ENCODE results near the gene RNF138. TPM values are rescaled to one million over a fixed set of nuclear protein-coding genes. Genes with fewer than 3 reads are reported as not detected.
"Not testable (repeated sequence)": the region's sequence is repeated elsewhere in the genome, so short reads cannot be mapped to it uniquely, and the experiment has no call there.

Gene RNF138
- total RNA-seq, 1 donor from 2014 or later: 19.1 TPM

DNA sequence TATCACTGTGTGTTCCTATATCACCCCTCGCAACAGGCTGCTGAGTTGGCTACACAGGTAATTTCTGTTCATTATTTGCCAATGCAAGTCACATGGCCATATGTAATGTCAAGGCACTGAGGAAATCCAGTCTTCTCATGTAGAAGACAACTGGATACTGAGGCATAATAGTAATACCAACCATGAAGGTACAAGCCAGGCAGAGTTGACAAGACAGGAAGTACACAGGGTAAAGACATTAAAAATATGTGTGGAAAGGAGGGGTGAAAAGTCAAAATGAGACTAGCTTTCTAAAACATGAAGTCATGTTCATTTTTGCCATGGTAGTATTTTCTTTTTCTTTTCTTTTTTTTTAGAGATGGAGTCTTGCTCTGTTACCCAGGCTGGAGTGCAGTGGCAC lies 17.5 kb upstream of the RNF138 start:
- Mint-ChIP-seq H3K4me3 (ENCODE audit: unreplicated experiment) (no peak overlapping the region), H3K9me3 (ENCODE audit: unreplicated experiment) (no peaks in the 10 kb centered on the region), H3K27me3 (ENCODE audit: unreplicated experiment) (peaks cover 2% of the 10 kb centered on the region), H3K4me1 (ENCODE audit: unreplicated experiment) (no peaks in the 10 kb centered on the region), H3K27ac (ENCODE audit: unreplicated experiment) (no peak overlapping the region), H3K36me3 (ENCODE audit: unreplicated experiment) (no peaks in the 10 kb centered on the region)
- TF ChIP-seq, protein P1, sequence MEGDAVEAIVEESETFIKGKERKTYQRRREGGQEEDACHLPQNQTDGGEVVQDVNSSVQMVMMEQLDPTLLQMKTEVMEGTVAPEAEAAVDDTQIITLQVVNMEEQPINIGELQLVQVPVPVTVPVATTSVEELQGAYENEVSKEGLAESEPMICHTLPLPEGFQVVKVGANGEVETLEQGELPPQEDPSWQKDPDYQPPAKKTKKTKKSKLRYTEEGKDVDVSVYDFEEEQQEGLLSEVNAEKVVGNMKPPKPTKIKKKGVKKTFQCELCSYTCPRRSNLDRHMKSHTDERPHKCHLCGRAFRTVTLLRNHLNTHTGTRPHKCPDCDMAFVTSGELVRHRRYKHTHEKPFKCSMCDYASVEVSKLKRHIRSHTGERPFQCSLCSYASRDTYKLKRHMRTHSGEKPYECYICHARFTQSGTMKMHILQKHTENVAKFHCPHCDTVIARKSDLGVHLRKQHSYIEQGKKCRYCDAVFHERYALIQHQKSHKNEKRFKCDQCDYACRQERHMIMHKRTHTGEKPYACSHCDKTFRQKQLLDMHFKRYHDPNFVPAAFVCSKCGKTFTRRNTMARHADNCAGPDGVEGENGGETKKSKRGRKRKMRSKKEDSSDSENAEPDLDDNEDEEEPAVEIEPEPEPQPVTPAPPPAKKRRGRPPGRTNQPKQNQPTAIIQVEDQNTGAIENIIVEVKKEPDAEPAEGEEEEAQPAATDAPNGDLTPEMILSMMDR (IDR thresholded peaks at IDR 0.05): no peak
- no peak for DNase-seq (ENCODE audit: extremely low spot score, unreplicated experiment)

DNA sequence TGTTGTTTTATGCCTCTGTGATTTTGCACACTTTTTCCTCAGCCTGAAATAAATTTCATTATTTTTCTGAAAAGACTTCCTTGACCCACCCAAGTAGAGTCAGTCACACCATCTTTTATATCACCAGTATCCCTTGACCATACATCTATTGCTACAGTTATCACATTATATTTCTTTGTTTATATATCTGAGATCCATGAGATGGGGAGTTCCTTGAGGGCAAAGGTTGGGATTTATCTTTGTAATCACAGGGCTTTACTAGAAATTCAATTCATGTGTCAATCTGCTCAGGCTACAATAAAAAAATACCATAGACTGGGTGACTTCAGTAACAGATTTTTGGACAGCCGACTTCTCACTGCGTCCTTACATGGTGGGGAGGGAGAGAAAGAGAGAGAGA lies 12.8 kb upstream of the RNF138 start:
- Mint-ChIP-seq H3K27me3 (ENCODE audit: unreplicated experiment) (peaks cover 19% of the 10 kb centered on the region), H3K4me3 (ENCODE audit: unreplicated experiment) (no peak overlapping the region), H3K9me3 (ENCODE audit: unreplicated experiment) (no peaks in the 10 kb centered on the region), H3K4me1 (ENCODE audit: unreplicated experiment) (no peaks in the 10 kb centered on the region), H3K36me3 (ENCODE audit: unreplicated experiment) (no peaks in the 10 kb centered on the region), H3K27ac (ENCODE audit: unreplicated experiment) (no peak overlapping the region)
- no peak for DNase-seq (ENCODE audit: extremely low spot score, unreplicated experiment)
- TF ChIP-seq, protein P1 (IDR thresholded peaks at IDR 0.05): no peak

DNA sequence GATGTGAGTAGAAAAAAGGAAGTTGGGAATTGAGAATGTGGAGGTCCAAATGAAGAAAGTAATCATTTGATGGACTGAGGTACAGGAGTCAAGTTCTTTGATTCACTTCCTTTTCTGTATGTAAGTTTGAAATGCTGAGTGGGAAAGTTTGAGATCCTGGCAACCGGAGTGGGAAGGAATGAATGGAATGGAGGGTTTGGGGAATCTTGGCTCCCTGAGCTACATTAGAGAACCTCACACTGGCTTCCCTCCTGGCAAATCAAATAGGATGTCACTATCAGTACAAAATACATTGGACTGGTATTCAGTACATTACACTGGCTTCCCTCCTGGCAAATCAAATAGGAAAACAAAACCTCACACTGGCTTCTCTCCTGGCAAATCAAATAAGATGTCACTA lies 9.8 kb upstream of the RNF138 start:
- Mint-ChIP-seq H3K9me3 (ENCODE audit: unreplicated experiment) (no peaks in the 10 kb centered on the region), H3K4me1 (ENCODE audit: unreplicated experiment) (peaks cover 9% of the 10 kb centered on the region), H3K4me3 (ENCODE audit: unreplicated experiment) (no peak overlapping the region), H3K36me3 (ENCODE audit: unreplicated experiment) (no peaks in the 10 kb centered on the region), H3K27ac (ENCODE audit: unreplicated experiment) (no peak overlapping the region), H3K27me3 (ENCODE audit: unreplicated experiment) (peaks cover 23% of the 10 kb centered on the region)
- no peak for DNase-seq (ENCODE audit: extremely low spot score, unreplicated experiment)
- TF ChIP-seq, protein P1 (IDR thresholded peaks at IDR 0.05): no peak

DNA sequence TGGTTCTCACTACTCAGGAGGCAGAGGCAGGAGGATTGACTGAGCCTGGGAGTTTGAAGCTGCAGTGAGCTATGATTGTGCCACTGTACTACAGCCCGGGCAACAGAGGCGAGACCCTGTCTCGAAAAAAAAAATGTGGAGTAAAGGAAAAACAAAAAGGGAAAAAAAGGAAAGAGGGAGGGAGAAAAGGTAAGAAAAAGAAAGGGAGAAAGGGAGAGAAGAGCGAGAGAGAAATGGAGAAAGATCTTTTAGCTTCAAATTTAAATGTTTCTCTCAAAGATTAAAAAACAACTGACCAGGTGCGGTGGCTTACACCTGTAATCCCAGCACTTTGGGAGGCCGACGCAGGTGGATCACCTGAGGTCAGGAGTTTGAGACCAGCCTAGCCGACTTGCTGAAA lies 7.9 kb upstream of the RNF138 start:
- H3K4me1 Mint-ChIP-seq (ENCODE audit: unreplicated experiment): peaks cover 9% of the 10 kb centered on the region
- no peaks in the 10 kb centered on the region for H3K9me3 Mint-ChIP-seq (ENCODE audit: unreplicated experiment)
- H3K4me3 Mint-ChIP-seq (ENCODE audit: unreplicated experiment): no peak overlapping the region
- no peak overlapping the region for H3K27ac Mint-ChIP-seq (ENCODE audit: unreplicated experiment)
- TF ChIP-seq, protein P1 (IDR thresholded peaks at IDR 0.05): no peak
- no peak for DNase-seq (ENCODE audit: extremely low spot score, unreplicated experiment)
- no peaks in the 10 kb centered on the region for H3K36me3 Mint-ChIP-seq (ENCODE audit: unreplicated experiment)
- H3K27me3 Mint-ChIP-seq (ENCODE audit: unreplicated experiment): peaks cover 23% of the 10 kb centered on the region

DNA sequence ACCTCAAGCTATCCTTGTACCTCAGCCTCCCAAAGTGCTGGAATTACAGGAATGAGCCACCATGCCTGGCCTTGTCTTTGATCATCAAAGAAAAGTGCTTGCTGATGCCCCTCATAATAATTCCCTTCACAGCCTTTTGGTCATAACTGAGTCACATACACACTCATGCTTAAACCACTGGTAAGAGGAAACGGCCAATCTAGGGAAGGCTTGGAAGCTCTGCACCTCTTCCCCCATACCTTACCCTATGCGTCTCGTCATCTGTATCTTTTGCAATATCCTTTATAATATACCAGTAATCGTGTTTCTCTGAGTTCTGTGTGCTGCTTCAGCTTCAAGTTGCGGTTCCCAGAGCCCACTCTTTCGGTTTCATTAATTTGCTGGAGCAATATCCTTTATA lies 4.8 kb upstream of the RNF138 start:
- Mint-ChIP-seq H3K27me3 (ENCODE audit: unreplicated experiment) (peaks cover 18% of the 10 kb centered on the region), H3K4me3 (ENCODE audit: unreplicated experiment) (no peak overlapping the region), H3K4me1 (ENCODE audit: unreplicated experiment) (peaks cover 13% of the 10 kb centered on the region), H3K36me3 (ENCODE audit: unreplicated experiment) (no peaks in the 10 kb centered on the region), H3K27ac (ENCODE audit: unreplicated experiment) (no peak overlapping the region), H3K9me3 (ENCODE audit: unreplicated experiment) (no peaks in the 10 kb centered on the region)
- no peak for DNase-seq (ENCODE audit: extremely low spot score, unreplicated experiment)
- TF ChIP-seq, protein P1 (IDR thresholded peaks at IDR 0.05): no peak

DNA sequence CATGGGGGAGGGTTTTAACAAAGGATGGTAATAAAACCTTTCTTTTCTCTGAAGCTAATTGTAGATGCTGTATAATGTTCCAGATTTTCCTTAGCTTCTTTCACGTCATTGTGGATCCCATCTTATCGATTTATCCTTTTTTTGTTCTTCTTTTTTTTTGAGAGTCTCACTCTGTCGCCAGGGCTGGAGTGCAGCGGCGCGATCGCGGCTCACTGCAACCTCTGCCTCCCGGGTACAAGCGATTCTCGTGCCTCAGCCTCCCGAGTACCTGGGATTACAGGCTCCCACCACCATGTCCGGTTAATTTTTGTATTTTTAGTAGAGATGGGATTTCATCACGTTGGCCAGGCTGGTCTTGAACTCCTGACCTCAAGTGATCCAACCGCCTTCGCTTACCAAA lies 843 bp upstream of the RNF138 start:
- H3K36me3 Mint-ChIP-seq (ENCODE audit: unreplicated experiment); H3K4me3 Mint-ChIP-seq (ENCODE audit: unreplicated experiment); H3K27me3 Mint-ChIP-seq (ENCODE audit: unreplicated experiment); DNase-seq (ENCODE audit: extremely low spot score, unreplicated experiment); H3K9me3 Mint-ChIP-seq (ENCODE audit: unreplicated experiment): not testable (repeated sequence)
- Mint-ChIP-seq H3K27ac (ENCODE audit: unreplicated experiment) (peak overlapping the region; percentile 65), H3K4me1 (ENCODE audit: unreplicated experiment) (peaks cover 26% of the 10 kb centered on the region)

Measured in osteocyte (in vitro differentiated cells).